SK-N-MC (cell line): ENCODE measurements around the gene SMIM20.

Experiments
- EZH2 ChIP-seq: fragments of 200-600 bp; sonication (generic); IDR thresholded peaks from one replicate; pipeline ENCODE4 v1.6.1; 2017; ENCODE audit warnings: antibody characterized with exemption
- POLR2AphosphoS5 ChIP-seq: IDR thresholded peaks from 2 replicates; pipeline ENCODE4 v1.6.1; 2012; ENCODE audit warnings: mild to moderate bottlenecking, low read depth, low read length, borderline replicate concordance

DNA sequence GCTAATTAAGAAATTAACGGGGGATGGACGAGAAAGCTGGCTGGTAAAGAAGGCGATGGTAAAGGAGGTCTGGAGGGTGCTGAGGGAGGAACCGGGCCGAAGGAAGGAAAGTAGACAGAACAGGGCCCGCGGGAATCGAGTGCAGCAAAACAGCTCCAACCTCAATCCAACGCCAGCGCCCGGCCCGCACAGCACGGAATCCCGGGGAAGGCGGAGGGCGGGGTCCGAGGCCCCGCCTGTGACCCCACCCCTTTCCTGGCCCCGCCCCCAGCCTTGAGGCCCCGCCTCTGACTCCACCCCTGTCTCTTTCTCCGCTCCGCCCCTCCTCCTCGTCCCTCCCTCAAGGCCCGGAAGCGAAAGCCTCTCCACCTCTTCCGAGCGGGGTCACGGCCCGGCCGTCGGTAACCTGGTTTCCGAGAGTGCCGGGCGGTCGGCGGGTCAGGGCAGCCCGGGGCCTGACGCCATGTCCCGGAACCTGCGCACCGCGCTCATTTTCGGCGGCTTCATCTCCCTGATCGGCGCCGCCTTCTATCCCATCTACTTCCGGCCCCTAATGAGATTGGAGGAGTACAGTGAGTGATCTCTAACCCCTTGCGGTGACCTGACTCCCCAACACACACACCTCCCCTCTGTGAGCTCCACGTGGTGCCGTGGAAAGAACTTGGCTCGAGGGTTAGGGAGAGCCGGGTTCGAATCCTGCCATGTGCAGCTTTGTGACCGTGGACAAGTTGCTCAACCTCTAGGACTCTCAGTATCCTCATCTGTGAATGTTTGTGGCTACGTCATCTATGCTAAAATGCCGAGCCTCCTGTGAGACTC is at the start of gene SMIM20:
- TF ChIP-seq EZH2: no peak
- TF ChIP-seq POLR2AphosphoS5: peak; percentile 61; the same call in 1 of the 2 replicates
